NB4 (cell line): ENCODE results near the gene RHOD.

Experiments
- POLR2A ChIP-seq: IDR thresholded peaks from 2 replicates; pipeline ENCODE4 v1.6.1; 2011; ENCODE audit warnings: mild to moderate bottlenecking; ENCODE audit not compliant: insufficient read length; ENCODE audit errors: extremely low read depth
- TF ChIP-seq, protein P1 (sequence below): IDR thresholded peaks from one replicate; pipeline ENCODE4 v1.5.1; 2012; ENCODE audit warnings: low read depth, low read length

- TF ChIP-seq, protein P1, sequence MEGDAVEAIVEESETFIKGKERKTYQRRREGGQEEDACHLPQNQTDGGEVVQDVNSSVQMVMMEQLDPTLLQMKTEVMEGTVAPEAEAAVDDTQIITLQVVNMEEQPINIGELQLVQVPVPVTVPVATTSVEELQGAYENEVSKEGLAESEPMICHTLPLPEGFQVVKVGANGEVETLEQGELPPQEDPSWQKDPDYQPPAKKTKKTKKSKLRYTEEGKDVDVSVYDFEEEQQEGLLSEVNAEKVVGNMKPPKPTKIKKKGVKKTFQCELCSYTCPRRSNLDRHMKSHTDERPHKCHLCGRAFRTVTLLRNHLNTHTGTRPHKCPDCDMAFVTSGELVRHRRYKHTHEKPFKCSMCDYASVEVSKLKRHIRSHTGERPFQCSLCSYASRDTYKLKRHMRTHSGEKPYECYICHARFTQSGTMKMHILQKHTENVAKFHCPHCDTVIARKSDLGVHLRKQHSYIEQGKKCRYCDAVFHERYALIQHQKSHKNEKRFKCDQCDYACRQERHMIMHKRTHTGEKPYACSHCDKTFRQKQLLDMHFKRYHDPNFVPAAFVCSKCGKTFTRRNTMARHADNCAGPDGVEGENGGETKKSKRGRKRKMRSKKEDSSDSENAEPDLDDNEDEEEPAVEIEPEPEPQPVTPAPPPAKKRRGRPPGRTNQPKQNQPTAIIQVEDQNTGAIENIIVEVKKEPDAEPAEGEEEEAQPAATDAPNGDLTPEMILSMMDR = no peak
- TF ChIP-seq POLR2A = no peak
Measured at GRCh38 chr11:67072295-67072694, 15.6 kb downstream of the RHOD start.
